Glutamatergic neuron (in vitro differentiated cells): ENCODE measurements around the gene LRFN2. TPM values are rescaled to one million over a fixed set of nuclear protein-coding genes. Genes with fewer than 3 reads are reported as not detected.

Experiments used
- DNase-seq: peaks from one replicate; pipeline ENCODE4 v3.0.0; 2022
- H3K27ac Mint-ChIP-seq: one replicate; pipeline ENCODE4 v1.8.0; 2020; ENCODE audit warnings: mild to moderate bottlenecking, mixed read lengths, inconsistent platforms; ENCODE audit not compliant: unreplicated experiment
- H3K27me3 Mint-ChIP-seq: one replicate; pipeline ENCODE4 v1.8.0; 2020; ENCODE audit warnings: mild to moderate bottlenecking, moderate library complexity, mixed read lengths, inconsistent platforms; ENCODE audit not compliant: unreplicated experiment
- H3K36me3 Mint-ChIP-seq: one replicate; pipeline ENCODE4 v1.8.0; 2020; ENCODE audit warnings: mild to moderate bottlenecking, mixed read lengths, inconsistent platforms; ENCODE audit not compliant: unreplicated experiment
- H3K4me1 Mint-ChIP-seq: one replicate; pipeline ENCODE4 v1.8.0; 2020; ENCODE audit warnings: mild to moderate bottlenecking, low read depth, mixed read lengths, inconsistent platforms; ENCODE audit not compliant: unreplicated experiment
- H3K4me3 Mint-ChIP-seq: one replicate; pipeline ENCODE4 v1.8.0; 2020; ENCODE audit warnings: mild to moderate bottlenecking, mixed read lengths, inconsistent platforms; ENCODE audit not compliant: unreplicated experiment
- H3K9me3 Mint-ChIP-seq: one replicate; pipeline ENCODE4 v1.8.0; 2020; ENCODE audit warnings: mild to moderate bottlenecking, moderate library complexity, mixed read lengths, inconsistent platforms; ENCODE audit not compliant: unreplicated experiment
- CTCF ChIP-seq: fragments of 200-600 bp; sonication (generic); IDR thresholded peaks from one replicate; pipeline ENCODE4 v1.5.0; 2021; ENCODE audit not compliant: partially characterized antibody, unreplicated experiment
- total RNA-seq: library from RNA; stranded (reverse); fragmentation: NEBNext Ultra II Directional; extraction: Animal tissue kit (Norgen Biotek cat#: 25700); gene quantifications from one replicate; pipeline ENCODE4 v1.2.1, GENCODE V29; 2021; ENCODE audit not compliant: unreplicated experiment

The LRFN2 gene
- total RNA-seq, 1 donor from 2014 or later: 0.56 TPM

GRCh38 chr6:40439026-40439800 lies 148.0 kb downstream of the LRFN2 start:
- DNase-seq: no peak
- peaks cover 7% of the 10 kb centered on the region for H3K4me1 Mint-ChIP-seq
- H3K27me3 Mint-ChIP-seq: peaks cover 1% of the 10 kb centered on the region
- TF ChIP-seq CTCF: no peak
- no peak overlapping the region for H3K27ac Mint-ChIP-seq
- H3K4me3 Mint-ChIP-seq: no peak overlapping the region
- no peaks in the 10 kb centered on the region for H3K36me3 Mint-ChIP-seq
- no peaks in the 10 kb centered on the region for H3K9me3 Mint-ChIP-seq

- H3K4me3 Mint-ChIP-seq: no peak overlapping the region
- DNase-seq: no peak
- peaks cover 3% of the 10 kb centered on the region for H3K27me3 Mint-ChIP-seq
- H3K9me3 Mint-ChIP-seq: peaks cover under 1% of the 10 kb centered on the region
- H3K36me3 Mint-ChIP-seq: no peaks in the 10 kb centered on the region
- H3K4me1 Mint-ChIP-seq: peaks cover 7% of the 10 kb centered on the region
- no peak for TF ChIP-seq CTCF
- no peak overlapping the region for H3K27ac Mint-ChIP-seq
Measured at GRCh38 chr6:40438246-40438887, 148.8 kb downstream of the LRFN2 start.

GRCh38 chr6:40437631-40438030 lies 149.5 kb downstream of the LRFN2 start:
- no peak overlapping the region for H3K4me3 Mint-ChIP-seq
- no peak for DNase-seq
- H3K27ac Mint-ChIP-seq: no peak overlapping the region
- no peaks in the 10 kb centered on the region for H3K36me3 Mint-ChIP-seq
- peaks cover 6% of the 10 kb centered on the region for H3K27me3 Mint-ChIP-seq
- peaks cover 7% of the 10 kb centered on the region for H3K4me1 Mint-ChIP-seq
- TF ChIP-seq CTCF: no peak
- H3K9me3 Mint-ChIP-seq: peaks cover 2% of the 10 kb centered on the region

GRCh38 chr6:40436685-40437604 lies 150.2 kb downstream of the LRFN2 start:
- no peak for DNase-seq
- H3K27ac Mint-ChIP-seq: peak overlapping the region; percentile 52
- H3K36me3 Mint-ChIP-seq: no peaks in the 10 kb centered on the region
- H3K4me3 Mint-ChIP-seq: no peak overlapping the region
- peaks cover 7% of the 10 kb centered on the region for H3K4me1 Mint-ChIP-seq
- H3K9me3 Mint-ChIP-seq: peaks cover 2% of the 10 kb centered on the region
- peaks cover 6% of the 10 kb centered on the region for H3K27me3 Mint-ChIP-seq
- TF ChIP-seq CTCF: no peak
